Osteoblast (primary cell): ENCODE data around the gene CD9. TPM values are rescaled to one million over a fixed set of nuclear protein-coding genes. Genes with fewer than 3 reads are reported as not detected.

Experiments used
- DNase-seq: peaks from one replicate; pipeline ENCODE4 v3.0.0; 2011; ENCODE audit warnings: low spot score, mixed read lengths; ENCODE audit not compliant: insufficient read length; ENCODE audit errors: missing footprints
- H2AFZ ChIP-seq: 2 replicates; pipeline ENCODE4 v1.6.0; 2011; ENCODE audit warnings: mild to moderate bottlenecking, low read length
- H3K27ac ChIP-seq: 2 replicates; pipeline ENCODE4 v1.5.1; 2011; ENCODE audit warnings: mild to moderate bottlenecking, low read depth, low read length, moderate library complexity
- H3K27me3 ChIP-seq: 2 replicates; pipeline ENCODE4 v1.6.0; 2012; ENCODE audit warnings: mild to moderate bottlenecking, control low read depth, inconsistent platforms, low read length, moderate library complexity; ENCODE audit not compliant: insufficient read depth
- H3K36me3 ChIP-seq: 2 replicates; pipeline ENCODE4 v1.5.1; 2011; ENCODE audit warnings: mild to moderate bottlenecking, low read length, control low read depth, moderate library complexity; ENCODE audit not compliant: insufficient read depth
- H3K4me1 ChIP-seq: 2 replicates; pipeline ENCODE4 v1.5.1; 2011; ENCODE audit warnings: mild to moderate bottlenecking, low read length, control low read depth, moderate library complexity; ENCODE audit not compliant: insufficient read depth
- H3K4me2 ChIP-seq: 2 replicates; pipeline ENCODE4 v1.6.0; 2011; ENCODE audit warnings: mild to moderate bottlenecking, low read length; ENCODE audit not compliant: insufficient read depth
- H3K4me3 ChIP-seq: fragments of 200-600 bp; sonication (generic); 3 replicates; pipeline ENCODE4 v1.5.1; 2012; ENCODE audit warnings: mild to moderate bottlenecking, low read length, inconsistent platforms; ENCODE audit not compliant: insufficient read depth
- H3K79me2 ChIP-seq: 2 replicates; pipeline ENCODE4 v1.6.0; 2012; ENCODE audit warnings: mild to moderate bottlenecking, low read length, control low read depth, inconsistent platforms; ENCODE audit not compliant: insufficient read depth
- H3K9me3 ChIP-seq: 2 replicates; pipeline ENCODE4 v1.5.1; 2011; ENCODE audit warnings: low read depth, low read length, control low read depth
- H4K20me1 ChIP-seq: 2 replicates; pipeline ENCODE4 v1.6.0; 2012; ENCODE audit warnings: mild to moderate bottlenecking, low read length, control low read depth; ENCODE audit not compliant: insufficient read depth
- CTCF ChIP-seq: IDR thresholded peaks from 2 replicates; pipeline ENCODE4 v1.5.1; 2011; ENCODE audit warnings: mild to moderate bottlenecking, low read depth, low read length, moderate library complexity; ENCODE audit errors: extremely low read depth
- total RNA-seq: library from RNA; depleted of rRNA; stranded (reverse); fragments of >200 nt; gene quantifications from 2 replicates; pipeline ENCODE4 v1.2.3, GENCODE V29; 2012

The CD9 gene
- total RNA-seq, 1 donor, result 34.4 TPM

DNA sequence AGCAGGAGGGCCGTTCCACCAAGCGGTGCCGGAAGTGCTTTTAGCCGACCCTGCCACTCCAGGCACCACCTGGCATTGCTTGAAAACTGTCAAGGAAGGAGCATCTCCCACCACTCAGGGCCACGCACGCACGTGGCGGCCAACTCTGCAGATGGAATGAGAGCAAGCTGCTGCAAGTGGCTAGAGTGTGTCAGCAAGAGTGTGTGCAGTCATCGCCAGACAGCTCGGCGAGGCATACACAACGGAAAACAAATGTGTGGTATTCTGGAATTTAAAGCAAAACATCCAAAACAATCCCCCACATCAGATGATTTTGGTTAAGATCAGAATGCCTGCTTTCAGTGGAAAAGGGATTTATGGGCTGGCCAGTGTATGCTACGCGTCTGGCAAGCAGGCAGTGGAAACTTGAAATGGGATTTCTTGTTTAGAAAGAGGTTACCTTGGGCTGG, 11.2 kb downstream of the CD9 start:
- TF ChIP-seq CTCF, result no peak
- Histone ChIP-seq H3K79me2 (no peaks in the 10 kb centered on the region), H3K27ac (peak overlapping the region; percentile 25), H3K4me3 (no peak overlapping the region), H3K27me3 (no peaks in the 10 kb centered on the region), H3K4me2 (peak overlapping the region; percentile 15), H2AFZ (peak overlapping the region; percentile 45), H4K20me1 (no peaks in the 10 kb centered on the region), H3K4me1 (peaks cover 29% of the 10 kb centered on the region), H3K9me3 (no peaks in the 10 kb centered on the region), H3K36me3 (no peaks in the 10 kb centered on the region)
- DNase-seq, result no peak

GRCh38 chr12:6212086-6212485, 11.9 kb downstream of the CD9 start:
- Histone ChIP-seq H3K79me2 (no peaks in the 10 kb centered on the region), H3K27me3 (no peaks in the 10 kb centered on the region), H3K4me2 (peak overlapping the region; percentile 15), H3K36me3 (no peaks in the 10 kb centered on the region), H3K4me3 (no peak overlapping the region), H3K9me3 (no peaks in the 10 kb centered on the region), H2AFZ (no peak overlapping the region), H3K4me1 (peaks cover 35% of the 10 kb centered on the region), H4K20me1 (no peaks in the 10 kb centered on the region), H3K27ac (peak overlapping the region; percentile 25)
- DNase-seq, result no peak
- no peak for TF ChIP-seq CTCF

- no peak for TF ChIP-seq CTCF
- no peak overlapping the region for H3K4me2 ChIP-seq
- H3K4me3 ChIP-seq, result no peak overlapping the region
- H3K9me3 ChIP-seq, result no peaks in the 10 kb centered on the region
- peaks cover 2% of the 10 kb centered on the region for H3K79me2 ChIP-seq
- DNase-seq, result no peak
- H3K27ac ChIP-seq, result no peak overlapping the region
- H3K36me3 ChIP-seq, result no peaks in the 10 kb centered on the region
- H3K4me1 ChIP-seq, result peaks cover 34% of the 10 kb centered on the region
- H3K27me3 ChIP-seq, result no peaks in the 10 kb centered on the region
- no peak overlapping the region for H2AFZ ChIP-seq
- H4K20me1 ChIP-seq, result no peaks in the 10 kb centered on the region
Measured at GRCh38 chr12:6213969-6214368, 13.8 kb downstream of the CD9 start.

DNA sequence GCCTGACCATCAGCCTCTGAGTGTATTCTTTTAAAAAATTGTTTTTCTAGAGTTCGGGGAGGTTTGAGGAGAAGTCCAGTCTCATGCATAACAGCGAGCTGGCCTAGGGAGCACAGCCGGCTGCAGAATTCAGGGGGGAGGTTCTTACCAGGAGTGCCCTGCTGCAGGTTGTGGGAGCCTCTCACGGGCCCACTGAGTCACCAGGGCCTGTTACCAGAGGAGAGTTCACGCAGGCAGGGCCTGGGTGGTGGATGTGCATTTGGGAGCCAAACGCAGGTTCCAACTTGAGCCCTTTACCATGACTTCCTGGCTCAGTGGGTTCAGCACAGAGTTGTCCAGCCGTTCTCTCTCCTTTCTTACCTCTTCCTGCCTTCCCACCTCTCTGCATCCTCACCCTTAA, 14.4 kb downstream of the CD9 start:
- peaks cover 2% of the 10 kb centered on the region for H3K79me2 ChIP-seq
- no peak for DNase-seq
- H2AFZ ChIP-seq, result no peak overlapping the region
- no peaks in the 10 kb centered on the region for H3K27me3 ChIP-seq
- TF ChIP-seq CTCF, result no peak
- H3K4me3 ChIP-seq, result no peak overlapping the region
- H3K36me3 ChIP-seq, result no peaks in the 10 kb centered on the region
- peaks cover 34% of the 10 kb centered on the region for H3K4me1 ChIP-seq
- H3K4me2 ChIP-seq, result no peak overlapping the region
- no peak overlapping the region for H3K27ac ChIP-seq
- H4K20me1 ChIP-seq, result no peaks in the 10 kb centered on the region
- no peaks in the 10 kb centered on the region for H3K9me3 ChIP-seq
